PFSK-1 (cell line): ENCODE data around the gene ERI3.

Source experiments
- FOXP2 ChIP-seq: optimal IDR thresholded peaks from 2 replicates; pipeline ENCODE3; 2011; ENCODE audit warnings: borderline replicate concordance, control low read depth, inconsistent platforms; ENCODE audit not compliant: insufficient read depth; ENCODE audit errors: extremely low read length, extremely low read depth
- POLR2AphosphoS5 ChIP-seq: IDR thresholded peaks from 2 replicates; pipeline ENCODE4 v1.6.1; 2012; ENCODE audit warnings: low read depth, mild to moderate bottlenecking, control low read depth, low read length, moderate library complexity
- REST ChIP-seq, 2 experiments: IDR thresholded peaks; 2 replicates each; pipeline versions ENCODE4 v1.6.1 to v1.8.0; 2011 to 2012; ENCODE audit warnings: low read depth in 2 of 2, low read length in 2 of 2, control low read depth in 1 of 2, inconsistent platforms in 1 of 2, mild to moderate bottlenecking in 1 of 2, moderate library complexity in 1 of 2; ENCODE audit not compliant: insufficient read depth in 1 of 2
- SIN3A ChIP-seq: IDR thresholded peaks from 2 replicates; pipeline ENCODE4 v1.6.1; 2012; ENCODE audit warnings: mild to moderate bottlenecking, low read length, moderate library complexity, borderline replicate concordance; ENCODE audit not compliant: insufficient read depth
- TAF1 ChIP-seq: IDR thresholded peaks from 2 replicates; pipeline ENCODE4 v1.6.1; 2012; ENCODE audit warnings: low read length, control low read depth, borderline replicate concordance; ENCODE audit not compliant: insufficient read depth

Gene ERI3

GRCh38 chr1:44355582-44356305 lies 687 bp upstream of the ERI3 start:
- TF ChIP-seq FOXP2 (no peak), SIN3A (no peak; the same call in 1 of the 2 replicates), REST (IDR thresholded peaks at IDR 0.05; ENCODE audit: insufficient read depth in 1 of 2, low read depth in 2 of 2, low read length in 2 of 2) (no peak), TAF1 (no peak), POLR2AphosphoS5 (no peak)

GRCh38 chr1:44354268-44354839 lies 703 bp downstream of the ERI3 start:
- TF ChIP-seq REST (IDR thresholded peaks at IDR 0.05; ENCODE audit: insufficient read depth in 1 of 2, low read depth in 2 of 2, low read length in 2 of 2) (no peak), FOXP2 (no peak), TAF1 (no peak), POLR2AphosphoS5 (no peak), SIN3A (no peak)

GRCh38 chr1:44353604-44354003 lies 1.5 kb downstream of the ERI3 start:
- TF ChIP-seq FOXP2 (no peak), TAF1 (no peak)

GRCh38 chr1:44351289-44351688 lies 3.8 kb downstream of the ERI3 start:
- TF ChIP-seq FOXP2 (no peak), POLR2AphosphoS5 (no peak), REST (IDR thresholded peaks at IDR 0.05; ENCODE audit: insufficient read depth in 1 of 2, low read depth in 2 of 2, low read length in 2 of 2) (no peak), TAF1 (no peak), SIN3A (no peak)

- TF ChIP-seq POLR2AphosphoS5 (no peak), FOXP2 (no peak), SIN3A (no peak), TAF1 (no peak), REST (IDR thresholded peaks at IDR 0.05; ENCODE audit: insufficient read depth in 1 of 2, low read depth in 2 of 2, low read length in 2 of 2) (no peak)
Measured at GRCh38 chr1:44348061-44348485, 7.0 kb downstream of the ERI3 start.
